Keratinocyte (primary cell): Measurements from ENCODE around the gene LAMB1.

Source experiments
- CTCF ChIP-seq, 3 experiments: IDR thresholded peaks in 1 of 3; conservative IDR thresholded peaks in 1 of 3; optimal IDR thresholded peaks in 1 of 3; 2 replicates in 2 of 3; 3 replicates in 1 of 3; pipeline versions ENCODE3 to v1.5.1; 2011; ENCODE audit warnings: low read length in 3 of 3, mild to moderate bottlenecking in 3 of 3, moderate library complexity in 2 of 3, control low read depth in 1 of 3, inconsistent platforms in 1 of 3; ENCODE audit not compliant: insufficient read depth in 2 of 3; ENCODE audit errors: extremely low read depth in 1 of 3
- EZH2 ChIP-seq: IDR thresholded peaks from one replicate; pipeline ENCODE4 v1.6.1; 2012; ENCODE audit warnings: inconsistent platforms, mild to moderate bottlenecking, low read length, moderate library complexity

- peak; percentile 16 to 59 (median 35) for TF ChIP-seq CTCF (optimal IDR thresholded peaks at IDR 0.05 in 1 of 3, IDR thresholded peaks at IDR 0.05 in 1 of 3, conservative IDR thresholded peaks at IDR 0.05 in 1 of 3; ENCODE audit: extremely low read depth in 1 of 3, insufficient read depth in 2 of 3, low read length in 3 of 3)
- no peak for TF ChIP-seq EZH2
These were observed 1.8 kb downstream of the LAMB1 start for GRCh38 chr7:108000875-108001763.
